GM18858 (cell line): ENCODE results near the gene SERPINA5.
"Not testable (repeated sequence)": the region's sequence is repeated elsewhere in the genome, so short reads cannot be mapped to it uniquely, and the experiment has no call there.

ENCODE experiments used
- ATAC-seq: cut with Tn5 transposase; IDR thresholded peaks from one replicate; pipeline ENCODE4 v1.9.1; 2021; ENCODE audit not compliant: unreplicated experiment

The SERPINA5 gene

DNA sequence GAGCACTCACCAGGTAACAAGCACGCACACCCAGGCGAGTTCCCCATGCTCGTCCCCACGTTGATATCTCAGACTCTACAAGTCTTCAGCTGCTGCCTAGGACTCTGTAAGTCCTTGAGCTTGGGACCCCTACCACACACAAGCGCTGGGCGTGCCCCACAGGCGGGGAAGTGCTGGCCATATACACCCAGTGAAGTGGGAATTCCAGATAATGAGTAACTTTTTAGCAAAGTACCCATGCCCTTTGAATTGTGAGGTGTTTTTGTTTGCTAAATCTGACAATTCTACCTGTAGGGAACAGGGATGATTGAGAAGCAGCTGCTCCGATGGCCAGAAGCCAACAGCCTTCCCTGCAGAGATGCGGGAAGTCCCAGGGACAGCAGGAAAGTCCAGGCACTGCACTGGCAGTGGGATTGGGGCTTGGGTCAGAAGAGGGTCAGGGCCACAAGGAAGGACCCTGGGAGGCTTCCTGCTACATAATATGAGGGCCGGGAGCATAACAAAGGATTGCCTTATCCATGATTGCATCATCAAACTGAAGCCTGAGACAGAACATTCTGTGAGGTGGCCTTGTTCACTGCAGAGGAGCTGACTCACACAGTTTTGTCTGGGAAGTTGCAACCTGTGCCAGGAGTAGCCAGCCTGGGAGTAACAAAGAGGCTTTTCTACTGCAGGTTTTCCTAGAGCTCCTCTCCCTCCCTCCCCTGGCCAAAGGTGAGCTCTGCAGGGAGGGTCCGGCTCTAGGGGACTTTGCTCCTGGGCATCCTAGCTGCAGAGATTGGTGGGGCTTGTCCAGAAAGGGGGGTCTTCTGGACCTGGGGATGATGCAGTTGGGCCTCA, 17.8 kb downstream of the SERPINA5 start:
- no peak for ATAC-seq

DNA sequence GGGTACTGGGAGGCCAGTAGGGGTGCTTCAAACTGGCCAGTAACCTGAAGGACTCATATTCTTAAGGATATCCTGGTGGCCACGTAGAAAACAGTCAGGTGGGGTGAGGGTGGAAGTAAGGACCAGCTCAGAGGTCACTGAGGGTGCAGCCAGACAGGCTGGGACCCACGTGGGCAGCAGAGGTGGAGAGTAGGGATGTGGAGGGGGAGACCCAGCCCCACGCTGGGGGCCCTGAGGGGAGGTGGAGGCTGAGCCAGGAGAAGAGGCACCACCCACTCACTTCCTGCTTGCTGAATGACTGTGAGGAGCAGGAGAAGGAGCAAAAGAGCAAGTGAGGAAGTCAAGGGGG, 18.4 kb downstream of the SERPINA5 start:
- no peak for ATAC-seq

DNA sequence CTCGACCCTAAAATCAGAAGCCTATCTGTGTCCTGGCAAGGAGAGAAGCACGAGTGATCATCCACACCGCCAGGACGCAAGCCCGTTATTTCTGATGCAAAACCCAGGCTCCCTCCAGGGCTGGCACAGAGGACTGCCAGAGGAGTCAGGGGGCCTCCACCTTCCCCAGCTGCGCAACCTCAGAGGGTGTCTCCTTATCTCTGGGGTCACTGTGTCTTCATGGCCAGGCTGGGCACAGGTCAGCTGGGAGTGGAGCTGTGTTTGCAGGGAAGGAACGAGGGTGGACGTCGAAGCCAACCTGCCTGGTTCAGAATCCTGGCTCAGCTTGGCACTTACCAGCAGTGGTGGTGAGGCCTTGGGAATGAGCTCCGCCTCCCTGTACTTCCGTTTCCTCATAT, 18.9 kb downstream of the SERPINA5 start:
- ATAC-seq, result no peak

DNA sequence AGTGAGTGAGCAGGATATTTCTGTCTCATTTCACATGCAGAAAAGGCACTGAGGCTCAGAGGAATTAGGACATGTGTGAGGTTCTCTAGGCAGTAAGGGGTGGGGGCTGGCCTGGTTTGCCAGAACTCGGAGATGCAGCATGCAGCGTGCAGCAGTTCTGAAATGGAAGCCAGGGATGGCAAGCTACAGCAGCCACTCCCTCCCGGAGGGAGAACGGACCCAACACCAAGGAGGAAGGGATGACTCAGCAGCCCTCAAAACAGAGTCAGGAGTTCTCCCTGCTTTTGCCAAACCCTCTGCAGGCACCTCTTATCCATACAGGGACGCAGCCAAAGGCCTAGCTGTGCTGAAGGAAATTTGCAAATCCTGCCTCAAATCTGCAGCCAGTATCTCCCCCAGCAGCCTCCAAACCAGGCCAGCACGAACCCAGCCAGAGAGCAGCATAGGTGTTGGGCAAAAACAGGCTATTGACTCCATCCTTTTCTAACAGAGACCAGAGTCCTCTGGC, 20.7 kb downstream of the SERPINA5 start:
- no peak for ATAC-seq

DNA sequence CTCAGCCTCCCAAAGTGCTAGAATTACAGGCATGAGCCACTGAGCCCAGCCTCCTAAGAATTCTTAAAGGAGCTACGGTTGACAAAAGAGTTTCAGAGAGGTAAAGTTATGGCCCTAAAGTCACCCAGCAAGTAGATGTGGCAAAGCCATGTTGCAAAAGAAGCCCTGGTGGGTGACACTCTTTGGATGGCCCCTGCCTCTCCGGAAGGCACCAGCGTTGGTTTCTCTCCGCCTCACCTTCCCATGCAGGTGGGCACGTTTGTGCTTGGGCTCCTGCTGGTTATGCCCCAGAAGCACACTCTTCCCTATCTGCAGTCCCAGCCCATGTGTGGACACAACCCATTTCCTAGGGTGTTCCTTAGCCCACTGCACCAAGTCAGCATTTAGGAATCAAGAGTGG, 21.5 kb downstream of the SERPINA5 start:
- ATAC-seq, result no peak

DNA sequence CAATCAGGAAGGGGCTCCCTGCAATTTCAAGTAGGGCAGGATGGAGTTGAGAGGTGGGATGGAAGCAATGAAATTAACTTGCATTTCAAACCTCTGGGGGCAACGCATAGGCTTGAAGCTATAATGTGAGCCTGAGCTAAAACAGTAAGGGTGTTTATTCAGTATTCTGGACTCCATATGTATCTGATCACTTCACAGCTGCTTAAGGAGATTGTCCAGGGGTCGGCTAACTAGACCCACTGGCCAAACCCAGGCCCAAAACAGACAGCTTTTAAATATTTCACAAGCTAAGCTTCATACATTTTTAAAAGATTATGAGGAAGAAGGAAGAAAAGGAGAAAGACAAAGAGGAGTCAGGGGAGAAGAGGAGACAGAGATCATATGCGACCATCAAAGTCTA, 24.1 kb downstream of the SERPINA5 start:
- no peak for ATAC-seq

DNA sequence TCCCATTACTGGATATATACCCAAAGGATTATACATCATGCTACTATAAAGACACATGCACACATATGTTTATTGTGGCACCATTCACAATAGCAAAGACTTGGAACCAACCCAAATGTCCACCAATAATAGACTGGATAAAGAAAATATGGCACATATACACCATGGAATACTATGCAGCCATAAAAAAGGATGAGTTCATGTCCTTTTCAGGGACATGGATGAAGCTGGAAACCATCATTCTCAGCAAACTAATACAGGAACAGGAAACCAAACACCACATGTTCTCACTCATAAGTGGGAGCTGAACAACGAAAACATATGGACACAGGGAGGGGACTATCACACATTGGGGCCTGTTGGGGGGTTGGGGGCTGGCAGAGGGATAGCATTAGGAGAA, 27.7 kb downstream of the SERPINA5 start:
- not testable (repeated sequence) for ATAC-seq

DNA sequence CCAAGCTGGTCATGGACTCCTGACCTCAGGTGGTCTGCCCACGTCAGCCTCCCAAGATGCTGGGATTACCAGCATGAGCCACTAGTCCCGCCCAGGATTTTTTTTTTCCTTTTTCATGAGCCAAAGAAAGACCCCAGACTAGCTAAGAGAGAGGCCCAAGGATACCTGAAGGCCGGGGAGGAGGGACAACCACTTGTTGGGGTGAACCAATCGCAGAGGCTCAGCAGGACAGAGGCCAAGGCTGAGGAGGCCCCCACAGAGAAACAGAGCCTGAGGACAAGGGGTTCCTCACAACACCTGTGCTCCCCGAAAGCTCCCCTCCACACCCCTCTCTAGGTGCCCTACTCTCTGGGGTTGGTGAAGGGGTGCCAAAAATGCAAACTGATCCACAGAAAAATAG, 30.0 kb downstream of the SERPINA5 start:
- no peak for ATAC-seq

DNA sequence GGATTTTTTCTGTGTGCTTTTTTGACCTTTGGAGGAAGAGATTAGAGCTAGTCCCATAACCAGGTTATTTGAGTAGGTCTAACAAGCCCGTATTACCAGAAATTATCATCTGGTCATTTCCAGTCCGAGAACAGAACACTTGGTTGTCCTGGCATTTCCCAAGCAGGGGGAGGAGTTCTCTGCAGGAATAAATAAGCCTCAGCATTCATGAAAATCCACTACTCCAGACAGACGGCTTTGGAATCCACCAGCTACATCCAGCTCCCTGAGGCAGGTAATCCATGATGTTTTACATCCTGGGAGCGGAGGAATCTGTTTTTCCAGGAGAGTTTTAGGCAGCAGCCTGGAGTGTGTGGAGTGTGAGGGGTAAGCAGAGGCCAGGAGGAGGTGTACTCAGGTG, 30.9 kb downstream of the SERPINA5 start, which contains the start of gene SERPINA3:
TSS of gene SERPINA3 (plus strand) at position 218 of the 400 bp plus-strand sequence. CDS start 2,051 bp downstream, outside the sequence.
- ATAC-seq, result no peak

DNA sequence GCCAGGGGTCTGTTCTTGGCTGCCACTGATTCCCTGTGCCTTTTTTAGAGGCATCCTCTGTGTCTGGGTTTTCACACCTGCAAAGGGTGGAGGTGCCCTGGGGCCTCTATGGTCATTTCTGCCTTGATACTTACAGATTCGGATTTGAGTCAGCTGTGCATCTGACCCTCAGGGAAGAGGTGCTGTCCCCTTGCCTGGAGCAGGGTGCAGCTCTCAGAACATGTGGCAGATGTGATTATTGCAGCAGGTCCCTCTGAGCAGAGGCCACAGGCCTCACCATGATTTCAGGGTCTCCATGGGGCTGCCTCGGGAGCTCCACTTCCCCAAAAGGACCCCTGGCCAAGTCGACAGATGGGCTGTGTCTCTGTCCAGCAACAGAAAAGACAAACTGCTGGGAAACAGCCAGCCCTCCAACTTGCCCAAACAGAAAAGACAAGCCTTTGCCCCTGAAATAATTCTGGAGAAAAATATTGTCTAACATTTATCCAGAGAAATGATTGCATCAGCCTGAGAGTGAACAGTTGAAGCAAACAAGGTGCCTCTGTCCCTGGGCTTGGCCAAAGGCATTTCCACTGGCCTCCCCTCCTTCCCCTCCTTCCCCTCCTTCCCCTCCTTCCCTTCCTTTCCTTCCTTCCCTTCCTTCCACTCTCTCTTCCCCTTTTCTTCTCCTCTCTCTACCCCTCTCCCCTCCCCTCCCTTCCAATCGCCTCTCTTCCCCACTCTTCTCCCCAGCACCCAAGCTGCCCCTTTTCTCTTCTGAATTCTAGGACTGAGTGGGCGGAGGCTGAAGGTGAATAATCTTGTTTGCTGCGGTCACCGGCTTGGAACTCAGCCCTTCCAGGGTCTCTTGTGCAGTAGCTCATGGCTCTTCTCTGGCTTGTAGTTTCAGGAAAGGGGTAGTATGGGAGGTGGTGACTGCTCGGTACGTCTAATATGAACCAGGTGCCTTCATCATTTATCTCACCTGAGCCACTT, 31.6 kb downstream of the SERPINA5 start:
- no peak for ATAC-seq

DNA sequence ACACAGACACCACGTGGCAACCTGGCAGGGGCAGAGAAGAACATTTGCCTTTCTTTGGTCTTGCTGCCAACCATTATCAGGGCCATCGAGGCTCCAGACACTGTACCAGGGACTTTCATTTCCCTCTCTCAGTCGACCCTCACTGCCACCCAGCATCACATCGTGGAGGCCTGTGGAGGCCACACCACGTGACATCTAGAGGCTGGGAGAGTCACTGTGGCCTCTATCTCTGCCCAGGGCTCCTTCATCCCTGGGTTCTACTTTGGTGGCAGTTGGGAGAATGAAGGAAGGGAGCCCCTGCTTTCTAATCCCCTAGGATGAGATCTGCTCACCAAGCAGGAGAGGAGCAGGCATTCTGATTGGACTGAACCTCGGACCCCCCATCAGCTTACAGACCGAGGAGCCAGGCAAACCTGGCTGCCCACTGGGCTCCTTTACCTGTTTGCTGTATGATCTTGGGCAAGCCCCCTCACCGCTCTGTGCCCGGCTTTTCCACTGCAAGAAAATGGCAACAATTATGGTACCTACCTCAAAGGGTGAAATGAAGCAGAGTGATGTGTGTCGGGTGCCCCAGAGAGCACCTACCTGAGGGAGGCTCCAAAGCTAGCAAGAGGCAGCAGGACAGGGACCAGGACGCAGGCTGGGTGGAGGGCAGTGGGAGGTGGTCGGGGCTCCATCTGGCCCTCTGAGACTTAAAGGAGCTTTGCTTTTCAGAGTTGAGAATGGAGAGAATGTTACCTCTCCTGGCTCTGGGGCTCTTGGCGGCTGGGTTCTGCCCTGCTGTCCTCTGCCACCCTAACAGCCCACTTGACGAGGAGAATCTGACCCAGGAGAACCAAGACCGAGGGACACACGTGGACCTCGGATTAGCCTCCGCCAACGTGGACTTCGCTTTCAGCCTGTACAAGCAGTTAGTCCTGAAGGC, 32.8 kb downstream of the SERPINA5 start:
- no peak for ATAC-seq

DNA sequence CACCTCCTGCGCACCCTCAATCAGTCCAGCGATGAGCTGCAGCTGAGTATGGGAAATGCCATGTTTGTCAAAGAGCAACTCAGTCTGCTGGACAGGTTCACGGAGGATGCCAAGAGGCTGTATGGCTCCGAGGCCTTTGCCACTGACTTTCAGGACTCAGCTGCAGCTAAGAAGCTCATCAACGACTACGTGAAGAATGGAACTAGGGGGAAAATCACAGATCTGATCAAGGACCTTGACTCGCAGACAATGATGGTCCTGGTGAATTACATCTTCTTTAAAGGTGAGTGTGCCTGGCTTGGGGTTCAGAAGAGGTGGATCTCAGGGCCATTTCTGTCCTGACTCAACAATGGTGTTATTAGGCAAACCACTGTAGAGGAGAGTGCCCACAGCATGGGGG, 33.6 kb downstream of the SERPINA5 start:
- ATAC-seq, result no peak

DNA sequence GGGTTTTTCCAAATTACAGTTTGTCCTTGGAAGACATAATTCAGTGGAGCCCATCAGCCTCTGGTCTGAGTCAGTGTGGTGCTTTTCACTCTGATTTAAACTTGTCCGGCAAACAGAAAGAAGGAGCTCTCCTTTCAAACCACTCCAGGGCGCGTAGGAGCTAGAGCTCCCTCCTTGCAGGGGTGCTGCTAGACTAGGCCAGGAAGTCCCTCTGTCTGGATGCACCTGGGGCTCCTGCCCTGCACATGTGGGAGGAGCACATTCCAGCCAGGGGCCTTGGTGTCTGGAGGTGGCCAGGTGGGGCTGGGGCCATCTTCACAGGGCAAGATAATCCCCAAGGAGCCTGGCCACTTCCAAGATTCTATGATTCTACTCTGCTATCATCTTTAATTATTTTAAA, 34.0 kb downstream of the SERPINA5 start:
- no peak for ATAC-seq

DNA sequence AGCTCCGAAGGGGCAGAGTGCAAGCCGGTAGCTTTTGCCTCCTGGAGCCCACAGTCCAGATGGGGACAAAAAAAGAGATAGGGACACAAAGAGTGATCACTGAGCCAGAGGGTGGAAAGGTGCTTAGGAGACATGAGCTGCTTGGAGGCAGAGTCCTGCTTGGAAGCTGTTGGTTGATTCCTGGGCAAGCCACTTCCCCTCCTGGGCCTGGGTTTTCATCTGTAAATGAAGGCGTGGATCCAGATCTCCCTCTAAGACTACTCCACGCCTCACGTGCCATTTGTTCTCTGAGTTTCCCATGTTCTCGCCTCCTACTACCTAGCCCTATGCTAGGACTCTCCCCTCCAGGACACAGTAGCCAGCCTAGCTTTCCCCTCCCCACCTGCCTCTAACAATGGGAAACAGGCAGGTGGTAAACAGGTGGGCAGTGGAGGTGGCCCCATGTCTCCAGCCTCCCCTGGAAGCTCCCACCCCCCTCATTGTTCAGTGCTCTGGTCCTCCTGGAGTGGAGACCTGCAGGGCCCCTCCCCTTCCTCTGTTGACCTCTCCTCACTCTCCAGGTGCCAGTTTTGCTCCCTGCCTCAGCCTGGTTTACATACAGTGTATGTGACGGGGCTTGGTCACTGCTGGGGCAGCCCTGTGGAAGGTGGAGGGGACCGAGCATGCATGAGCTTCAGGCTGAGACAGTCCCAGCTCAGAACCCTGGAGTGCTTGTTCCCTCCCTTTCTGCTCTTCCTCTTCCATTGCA, 34.8 kb downstream of the SERPINA5 start:
- ATAC-seq, result no peak

DNA sequence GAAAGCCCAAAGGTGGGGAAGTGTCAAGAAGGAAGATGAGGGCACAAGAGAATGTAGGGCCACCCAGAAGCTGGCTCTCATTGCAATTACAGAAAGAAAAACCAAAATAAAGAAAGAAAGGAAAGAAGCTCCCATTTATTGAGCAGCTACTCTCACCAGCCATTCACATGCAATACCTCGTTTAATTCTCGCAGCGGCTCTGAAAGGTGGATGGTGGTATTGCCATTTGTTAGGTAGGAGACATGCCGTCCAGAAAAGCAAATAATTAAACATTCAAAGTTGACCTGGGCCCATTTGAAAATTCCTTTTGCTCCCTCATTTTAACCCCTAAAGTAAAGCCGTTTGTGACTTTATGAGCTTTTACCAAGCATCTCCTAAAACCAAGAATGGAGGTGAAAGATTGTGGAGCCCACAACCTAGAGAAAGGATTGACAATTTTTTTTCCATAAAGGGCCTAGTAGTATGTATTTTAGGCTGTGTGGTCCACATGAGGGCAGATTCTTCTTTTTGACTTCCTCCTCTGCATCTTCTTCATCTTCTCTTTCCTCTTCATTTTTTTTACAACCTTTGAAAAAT, 36.2 kb downstream of the SERPINA5 start:
- no peak for ATAC-seq

DNA sequence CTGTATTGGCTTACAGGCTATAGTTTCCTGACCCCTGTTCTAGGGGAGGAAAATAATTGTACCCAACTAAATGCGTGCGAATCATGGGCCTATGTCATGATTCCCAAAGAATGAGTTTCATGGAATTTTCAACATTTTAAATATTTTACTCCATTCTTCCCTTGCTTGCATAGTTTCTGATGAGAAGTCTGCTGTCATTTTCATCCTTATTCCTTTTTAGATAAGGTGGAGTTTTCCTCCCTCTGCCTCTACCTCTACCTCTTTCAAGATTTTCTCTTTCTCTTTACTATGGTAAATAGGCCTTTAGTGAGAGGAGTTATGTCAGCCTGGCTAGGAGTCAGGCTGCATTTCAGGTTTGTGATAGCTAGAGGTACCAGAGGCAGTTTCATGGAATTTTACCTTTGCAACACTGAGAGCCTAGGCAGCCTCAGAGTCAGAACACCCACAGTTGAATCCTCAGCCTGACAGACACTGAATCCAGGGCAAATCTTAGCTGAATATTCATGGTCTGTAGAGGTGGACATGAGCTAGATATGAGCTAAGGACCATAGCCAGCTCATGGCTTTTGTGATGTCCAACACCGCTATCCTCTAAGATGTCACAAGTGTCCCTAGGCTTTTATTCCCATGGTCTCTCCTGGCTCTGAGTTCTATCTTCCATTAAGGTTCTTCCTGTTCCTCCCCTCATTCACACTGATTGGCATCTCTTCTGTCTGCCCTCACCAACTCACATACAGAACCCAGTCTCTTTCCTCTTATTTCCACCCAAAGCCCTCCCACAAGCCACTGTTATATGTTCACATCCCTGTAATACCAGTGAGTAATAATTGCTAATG, 37.0 kb downstream of the SERPINA5 start:
- no peak for ATAC-seq

DNA sequence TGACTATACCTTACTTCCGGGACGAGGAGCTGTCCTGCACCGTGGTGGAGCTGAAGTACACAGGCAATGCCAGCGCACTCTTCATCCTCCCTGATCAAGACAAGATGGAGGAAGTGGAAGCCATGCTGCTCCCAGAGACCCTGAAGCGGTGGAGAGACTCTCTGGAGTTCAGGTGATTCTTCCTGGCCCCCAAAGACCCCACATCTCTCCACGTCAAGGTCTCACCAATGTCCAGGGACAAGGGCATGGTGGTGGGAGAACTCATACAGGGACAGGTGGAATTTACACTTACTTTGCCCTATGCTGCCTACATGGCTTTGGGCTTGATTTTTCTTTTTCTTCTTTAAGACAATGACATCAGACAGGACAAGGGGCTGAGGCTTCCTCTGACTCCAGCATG, 38.1 kb downstream of the SERPINA5 start:
- no peak for ATAC-seq

DNA sequence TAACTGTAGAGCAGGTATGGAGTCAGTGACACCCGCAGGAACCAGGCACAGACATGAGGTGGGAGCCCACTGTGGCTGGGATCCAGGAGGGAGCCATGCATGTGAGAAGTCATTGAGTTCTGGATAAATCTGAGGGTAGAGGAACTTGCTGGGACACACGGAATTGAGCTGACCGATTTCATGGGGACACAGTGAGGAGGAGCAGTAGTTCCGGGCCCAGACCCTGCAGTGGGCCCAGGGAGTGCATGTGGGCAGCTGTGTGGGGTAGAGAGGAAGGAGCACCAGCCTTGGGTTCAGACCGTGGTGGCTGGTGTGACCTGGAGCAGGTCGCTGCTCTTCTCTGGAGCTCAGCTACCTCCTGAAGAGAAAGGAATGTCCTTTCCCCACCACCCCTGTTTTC, 39.4 kb downstream of the SERPINA5 start:
- ATAC-seq, result no peak
